NCI-H2171 treated with DMSO at 0.1 percent for 48 hours (cell line): ENCODE measurements around the gene CCDC87.
"Not testable (repeated sequence)": the region's sequence is repeated elsewhere in the genome, so short reads cannot be mapped to it uniquely, and the experiment has no call there.

Source experiments
- DNase-seq: peaks from one replicate; lab custom pipeline; 2025; lab: John Stamatoyannopoulos, UW

The CCDC87 gene

DNA sequence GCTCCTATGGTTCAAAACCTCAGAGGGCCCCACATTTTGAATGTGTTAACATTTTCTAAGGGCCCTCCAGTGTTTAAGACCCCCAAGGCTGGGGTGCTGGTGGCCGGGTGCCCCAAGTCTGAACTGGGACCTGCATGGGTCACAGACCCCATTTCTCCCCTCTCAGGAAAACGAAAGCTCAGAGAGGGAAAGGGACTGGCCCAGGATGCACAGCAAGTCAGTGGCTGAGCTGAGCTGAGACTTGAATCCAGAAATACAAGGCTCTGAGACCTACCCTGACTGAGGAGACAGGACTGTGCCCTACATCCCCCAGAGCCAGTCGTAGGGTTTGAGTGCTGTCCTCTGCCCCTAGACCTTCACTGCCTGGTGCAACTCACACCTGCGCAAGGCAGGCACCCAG, 42.0 kb downstream of the CCDC87 start:
- DNase-seq = no peak

DNA sequence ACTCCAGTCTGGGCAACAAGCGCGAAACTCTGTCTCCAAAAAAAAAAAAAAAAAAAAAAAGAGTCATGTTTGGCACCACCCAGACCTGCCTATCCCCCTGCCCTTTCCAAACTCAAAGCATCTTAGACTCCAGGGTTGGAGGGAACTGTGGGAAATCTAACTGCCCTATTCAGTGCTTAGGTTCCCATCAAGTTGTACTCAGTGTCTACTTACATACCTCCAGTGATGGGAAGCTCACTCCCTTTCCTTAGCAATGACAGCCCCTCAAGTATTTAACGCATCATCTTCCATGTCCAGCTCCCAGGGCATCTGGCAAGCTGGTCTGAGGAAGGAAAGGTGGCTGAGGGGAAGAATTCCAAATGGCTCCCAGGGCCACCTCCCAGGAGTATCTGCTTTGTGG, 43.2 kb downstream of the CCDC87 start:
- DNase-seq = no peak

GRCh38 chr11:66548774-66549630, 43.9 kb downstream of the CCDC87 start:
- DNase-seq = no peak

- DNase-seq = peak; percentile 92
These were observed 44.8 kb downstream of the CCDC87 start for GRCh38 chr11:66548041-66548440.

DNA sequence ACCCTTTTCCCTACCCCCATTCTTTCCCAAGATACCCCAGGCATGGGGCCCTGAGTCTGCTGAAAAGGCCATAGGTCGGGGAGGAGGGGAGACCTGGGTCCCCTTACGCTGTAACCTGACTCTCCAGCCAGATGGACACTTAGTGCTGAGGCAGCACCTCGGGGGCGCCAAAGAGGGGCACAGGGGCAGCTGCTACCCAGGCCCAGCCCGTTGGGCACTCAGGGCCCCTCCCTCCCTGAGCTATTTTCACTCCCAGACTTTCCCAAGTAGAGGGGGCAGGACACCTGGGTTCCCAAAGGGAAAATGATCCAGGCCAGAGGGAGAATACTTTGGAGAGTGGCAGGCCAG, 45.2 kb downstream of the CCDC87 start:
- peak; percentile 55 for DNase-seq

DNA sequence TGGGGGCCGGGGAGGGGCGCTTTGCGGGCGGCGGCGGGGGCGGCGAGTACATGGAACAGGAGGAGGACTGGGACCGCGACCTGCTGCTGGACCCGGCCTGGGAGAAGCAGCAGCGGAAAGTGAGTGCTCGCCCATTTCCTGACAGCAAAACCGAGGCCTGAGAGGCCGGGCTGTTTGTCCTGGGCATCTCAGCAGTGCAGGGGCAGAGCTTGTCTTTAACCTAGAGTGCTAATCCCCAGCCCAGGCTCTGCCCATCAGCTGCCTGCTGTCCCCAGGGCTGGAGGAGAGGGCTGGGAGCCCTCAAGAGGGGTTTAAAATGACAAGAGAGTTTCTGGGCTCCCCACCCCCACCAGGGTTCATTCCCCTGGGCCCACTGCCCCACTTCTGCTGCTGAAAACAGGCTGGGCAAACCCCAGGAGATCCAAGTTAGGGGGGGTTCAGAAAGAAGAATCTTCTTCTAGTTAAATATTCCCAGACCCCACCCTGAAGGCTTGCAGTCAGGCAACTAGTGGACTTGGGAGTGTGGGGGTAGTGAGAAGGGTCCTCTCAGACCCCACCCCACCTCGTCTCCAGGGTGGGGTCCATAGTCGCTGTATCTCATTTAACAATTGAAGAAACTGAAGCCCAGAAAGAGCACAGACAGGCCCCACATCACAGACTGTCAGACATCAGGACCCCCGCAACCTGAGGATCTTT, 45.7 kb downstream of the CCDC87 start:
- peak; percentile 7 for DNase-seq

- no peak for DNase-seq
These were observed 46.4 kb downstream of the CCDC87 start, which contains the start of gene ACTN3 for GRCh38 chr11:66546368-66546965. TSS of gene ACTN3 (plus strand) at chr11:66546903. CDS start at chr11:66546938, 35 bp downstream.

DNA sequence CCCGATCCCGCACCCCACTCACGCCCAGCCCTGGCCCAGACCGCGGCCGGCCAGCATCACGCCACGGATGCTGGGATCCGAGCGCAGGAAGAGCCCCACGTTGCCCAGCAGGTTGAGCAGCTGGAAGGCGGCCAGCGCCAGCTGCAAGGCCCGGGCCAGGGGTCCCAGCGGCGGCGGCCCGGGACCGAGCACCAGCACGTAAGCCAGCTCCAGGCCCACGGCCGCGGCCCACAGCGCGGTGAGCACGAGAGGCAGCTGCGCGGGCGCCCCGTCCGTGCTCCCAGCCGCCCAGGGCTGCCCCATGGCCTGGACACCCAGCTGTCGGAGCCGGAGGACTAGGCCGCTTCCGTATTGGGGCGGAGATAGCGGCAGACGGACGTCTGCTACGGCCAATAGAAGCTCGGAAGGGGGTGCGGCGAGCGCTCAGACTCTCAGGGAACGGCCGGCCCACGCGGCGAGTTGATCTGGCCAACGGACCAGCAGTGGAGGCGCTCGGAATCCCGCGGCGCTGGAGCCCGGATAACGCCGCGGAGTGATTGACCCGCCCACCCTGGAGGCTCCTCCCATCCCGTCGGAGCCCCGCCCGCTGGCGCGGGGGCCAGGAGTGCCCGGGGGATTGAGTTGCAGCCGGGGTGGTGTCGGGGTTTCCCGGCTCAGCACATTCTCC, 47.0 kb downstream of the CCDC87 start, which contains the start of gene ZDHHC24:
Gene ZDHHC24 (minus strand): TSS at position 348 of the 667 bp plus-strand sequence. CDS start 45 bp downstream, at position 303.
- peak; percentile 90 for DNase-seq

DNA sequence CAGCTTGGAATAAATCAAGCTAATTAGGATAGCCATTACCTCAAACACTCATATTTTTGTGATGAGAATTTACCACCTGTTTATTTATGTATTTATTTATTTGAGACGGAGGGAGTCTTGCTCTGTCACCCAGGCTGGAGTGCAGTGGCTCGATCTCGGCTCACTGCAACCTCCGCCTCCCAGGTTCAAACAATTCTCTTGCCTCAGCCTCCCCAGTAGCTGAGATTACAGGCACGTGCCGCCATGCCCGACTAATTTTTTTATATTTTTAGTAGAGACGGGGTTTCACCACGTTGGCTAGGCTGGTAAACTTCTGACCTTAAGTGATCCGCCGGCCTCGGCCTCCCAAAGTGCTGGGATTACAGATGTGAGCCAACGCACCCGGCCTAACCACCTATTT, 47.9 kb downstream of the CCDC87 start:
- not testable (repeated sequence) for DNase-seq

- no peak for DNase-seq
These were observed 49.4 kb downstream of the CCDC87 start for GRCh38 chr11:66543263-66544107.

DNA sequence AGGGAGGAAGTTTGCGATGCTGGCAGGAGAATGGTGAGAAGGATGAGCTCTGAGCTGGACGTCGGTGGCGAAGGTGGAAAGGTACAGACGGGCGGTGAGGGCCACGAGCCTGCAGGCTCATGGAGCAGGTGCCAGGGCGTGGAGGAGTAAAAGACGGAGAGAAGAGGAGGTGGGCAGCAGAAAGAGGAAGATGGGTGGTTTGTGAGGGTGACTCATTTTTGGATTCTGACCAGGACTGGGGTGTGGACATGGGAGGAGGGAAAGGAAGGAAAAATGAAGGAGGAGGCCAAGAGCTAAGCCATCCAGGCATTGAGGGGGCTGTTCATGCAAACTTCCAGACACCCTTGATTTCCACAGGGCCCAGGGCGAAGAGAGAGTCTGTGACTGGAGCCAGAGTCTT, 50.5 kb downstream of the CCDC87 start:
- DNase-seq = no peak

DNA sequence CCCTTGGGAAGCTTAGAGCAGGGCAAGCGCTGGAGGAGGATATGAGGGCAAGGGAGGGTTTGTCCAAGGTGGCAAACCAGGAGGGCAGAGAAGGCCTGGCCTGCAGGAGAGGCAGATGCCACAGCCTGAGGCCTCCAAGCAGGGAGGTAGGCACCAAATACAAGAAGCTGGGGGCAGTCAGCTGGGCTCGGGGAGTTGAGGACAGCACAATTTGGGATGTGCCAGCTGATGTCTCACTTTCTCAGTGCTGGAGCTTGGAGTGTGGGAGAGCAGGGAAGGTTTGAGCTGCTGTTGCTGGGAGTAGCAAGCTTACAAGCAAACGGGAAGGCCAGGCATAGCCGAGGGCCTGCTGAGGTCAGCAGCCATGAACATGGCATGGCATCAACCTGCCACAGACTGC, 51.0 kb downstream of the CCDC87 start:
- DNase-seq = no peak

DNA sequence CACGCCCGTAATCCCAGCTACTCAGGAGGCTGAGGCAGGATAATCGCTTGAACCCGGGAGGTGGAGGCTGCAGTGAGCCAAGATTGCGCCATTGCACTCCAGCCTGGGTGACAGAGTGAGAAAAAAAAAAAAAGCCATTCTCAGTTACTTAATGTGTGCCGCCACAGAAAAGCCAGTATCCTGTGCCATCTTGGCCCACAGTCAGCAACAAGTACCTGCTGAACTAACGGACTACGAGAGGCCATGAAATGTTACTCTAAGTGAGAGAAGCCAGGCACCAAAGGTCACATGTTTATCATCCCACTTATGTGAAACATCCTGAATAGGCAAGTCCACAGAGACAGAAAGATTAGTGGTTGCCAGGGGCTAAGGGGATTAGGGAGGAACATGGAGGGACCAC, 52.3 kb downstream of the CCDC87 start:
- DNase-seq = not testable (repeated sequence)
